CD4-positive, alpha-beta T cell treated with Interleukin-15 for 4 hours (primary cell): ENCODE data around the gene MTR.
"Not testable (repeated sequence)": the region's sequence is repeated elsewhere in the genome, so short reads cannot be mapped to it uniquely, and the experiment has no call there.

ENCODE experiments used
- DNase-seq: peaks from one replicate; pipeline ENCODE4 v3.0.0-alpha.2; 2020; ENCODE audit warnings: low spot score

Gene MTR

GRCh38 chr1:236907205-236907604, 112.1 kb downstream of the MTR start:
- DNase-seq = no peak

- DNase-seq = no peak
These were observed 113.6 kb downstream of the MTR start for GRCh38 chr1:236908669-236909068.

GRCh38 chr1:236911047-236911446, 116.0 kb downstream of the MTR start:
- not testable (repeated sequence) for DNase-seq

- no peak for DNase-seq
These were observed 118.4 kb downstream of the MTR start for GRCh38 chr1:236913371-236914037.

GRCh38 chr1:236914375-236914774, 119.3 kb downstream of the MTR start:
- DNase-seq = no peak

GRCh38 chr1:236916131-236916800, 121.2 kb downstream of the MTR start:
- DNase-seq = no peak

- DNase-seq = no peak
These were observed 122.4 kb downstream of the MTR start for GRCh38 chr1:236917448-236917847.

- DNase-seq = no peak
These were observed 125.3 kb downstream of the MTR start for GRCh38 chr1:236920286-236920894.

GRCh38 chr1:236921610-236922009, 126.5 kb downstream of the MTR start:
- DNase-seq = no peak

GRCh38 chr1:236922190-236922589, 127.1 kb downstream of the MTR start:
- DNase-seq = no peak

- DNase-seq = no peak
These were observed 130.3 kb downstream of the MTR start for GRCh38 chr1:236925386-236925785.

GRCh38 chr1:236930503-236930902, 135.4 kb downstream of the MTR start:
- DNase-seq = no peak

- DNase-seq = no peak
These were observed 143.7 kb downstream of the MTR start for GRCh38 chr1:236938760-236939159.

GRCh38 chr1:236942431-236942830, 147.3 kb downstream of the MTR start:
- DNase-seq = no peak

GRCh38 chr1:236944556-236944955, 149.5 kb downstream of the MTR start:
- DNase-seq = no peak

- no peak for DNase-seq
These were observed 149.9 kb downstream of the MTR start for GRCh38 chr1:236945002-236945401.

GRCh38 chr1:236947794-236948193, 152.7 kb downstream of the MTR start:
- DNase-seq = no peak

- no peak for DNase-seq
These were observed 153.3 kb downstream of the MTR start for GRCh38 chr1:236948381-236948780.

GRCh38 chr1:236948996-236949395, 153.9 kb downstream of the MTR start:
- no peak for DNase-seq

GRCh38 chr1:236950365-236950764, 155.3 kb downstream of the MTR start:
- no peak for DNase-seq

- DNase-seq = no peak
These were observed 156.6 kb downstream of the MTR start for GRCh38 chr1:236951672-236952071.

- no peak for DNase-seq
These were observed 157.3 kb downstream of the MTR start for GRCh38 chr1:236952246-236953003.
